HL-60 (cell line): ENCODE data around the gene MPRIP.

Source experiments
- TF ChIP-seq, protein P1 (sequence below): IDR thresholded peaks from one replicate; pipeline ENCODE4 v1.5.1; 2011; ENCODE audit warnings: low read length, control low read depth, inconsistent platforms; ENCODE audit not compliant: insufficient read depth
- TF ChIP-seq, protein P2 (sequence below): IDR thresholded peaks from 2 replicates; pipeline ENCODE4 v1.6.1; 2012; ENCODE audit warnings: low read depth; ENCODE audit not compliant: insufficient replicate concordance

DNA sequence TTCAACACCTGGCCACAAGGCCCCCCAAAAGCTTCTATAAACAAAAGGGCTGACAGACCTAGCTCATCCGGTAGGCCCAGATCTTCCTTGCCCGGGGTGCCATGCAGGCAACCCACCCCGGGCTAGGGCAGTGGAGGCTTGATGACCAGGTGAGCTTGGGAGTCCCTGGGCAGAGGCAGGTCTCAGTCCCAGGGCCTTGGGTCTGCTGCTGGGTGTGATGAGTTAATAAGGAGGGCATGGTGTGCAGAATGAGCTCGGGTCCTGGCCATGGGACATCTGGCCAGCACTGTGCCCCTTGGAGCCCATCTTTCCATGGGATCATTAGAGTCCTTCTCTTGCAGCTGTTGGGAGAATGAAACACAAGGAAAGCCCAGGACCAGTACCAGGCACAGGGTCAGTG is 20.2 kb upstream of the MPRIP start:
- TF ChIP-seq, protein P1, sequence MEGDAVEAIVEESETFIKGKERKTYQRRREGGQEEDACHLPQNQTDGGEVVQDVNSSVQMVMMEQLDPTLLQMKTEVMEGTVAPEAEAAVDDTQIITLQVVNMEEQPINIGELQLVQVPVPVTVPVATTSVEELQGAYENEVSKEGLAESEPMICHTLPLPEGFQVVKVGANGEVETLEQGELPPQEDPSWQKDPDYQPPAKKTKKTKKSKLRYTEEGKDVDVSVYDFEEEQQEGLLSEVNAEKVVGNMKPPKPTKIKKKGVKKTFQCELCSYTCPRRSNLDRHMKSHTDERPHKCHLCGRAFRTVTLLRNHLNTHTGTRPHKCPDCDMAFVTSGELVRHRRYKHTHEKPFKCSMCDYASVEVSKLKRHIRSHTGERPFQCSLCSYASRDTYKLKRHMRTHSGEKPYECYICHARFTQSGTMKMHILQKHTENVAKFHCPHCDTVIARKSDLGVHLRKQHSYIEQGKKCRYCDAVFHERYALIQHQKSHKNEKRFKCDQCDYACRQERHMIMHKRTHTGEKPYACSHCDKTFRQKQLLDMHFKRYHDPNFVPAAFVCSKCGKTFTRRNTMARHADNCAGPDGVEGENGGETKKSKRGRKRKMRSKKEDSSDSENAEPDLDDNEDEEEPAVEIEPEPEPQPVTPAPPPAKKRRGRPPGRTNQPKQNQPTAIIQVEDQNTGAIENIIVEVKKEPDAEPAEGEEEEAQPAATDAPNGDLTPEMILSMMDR, result no peak
- TF ChIP-seq, protein P2, sequence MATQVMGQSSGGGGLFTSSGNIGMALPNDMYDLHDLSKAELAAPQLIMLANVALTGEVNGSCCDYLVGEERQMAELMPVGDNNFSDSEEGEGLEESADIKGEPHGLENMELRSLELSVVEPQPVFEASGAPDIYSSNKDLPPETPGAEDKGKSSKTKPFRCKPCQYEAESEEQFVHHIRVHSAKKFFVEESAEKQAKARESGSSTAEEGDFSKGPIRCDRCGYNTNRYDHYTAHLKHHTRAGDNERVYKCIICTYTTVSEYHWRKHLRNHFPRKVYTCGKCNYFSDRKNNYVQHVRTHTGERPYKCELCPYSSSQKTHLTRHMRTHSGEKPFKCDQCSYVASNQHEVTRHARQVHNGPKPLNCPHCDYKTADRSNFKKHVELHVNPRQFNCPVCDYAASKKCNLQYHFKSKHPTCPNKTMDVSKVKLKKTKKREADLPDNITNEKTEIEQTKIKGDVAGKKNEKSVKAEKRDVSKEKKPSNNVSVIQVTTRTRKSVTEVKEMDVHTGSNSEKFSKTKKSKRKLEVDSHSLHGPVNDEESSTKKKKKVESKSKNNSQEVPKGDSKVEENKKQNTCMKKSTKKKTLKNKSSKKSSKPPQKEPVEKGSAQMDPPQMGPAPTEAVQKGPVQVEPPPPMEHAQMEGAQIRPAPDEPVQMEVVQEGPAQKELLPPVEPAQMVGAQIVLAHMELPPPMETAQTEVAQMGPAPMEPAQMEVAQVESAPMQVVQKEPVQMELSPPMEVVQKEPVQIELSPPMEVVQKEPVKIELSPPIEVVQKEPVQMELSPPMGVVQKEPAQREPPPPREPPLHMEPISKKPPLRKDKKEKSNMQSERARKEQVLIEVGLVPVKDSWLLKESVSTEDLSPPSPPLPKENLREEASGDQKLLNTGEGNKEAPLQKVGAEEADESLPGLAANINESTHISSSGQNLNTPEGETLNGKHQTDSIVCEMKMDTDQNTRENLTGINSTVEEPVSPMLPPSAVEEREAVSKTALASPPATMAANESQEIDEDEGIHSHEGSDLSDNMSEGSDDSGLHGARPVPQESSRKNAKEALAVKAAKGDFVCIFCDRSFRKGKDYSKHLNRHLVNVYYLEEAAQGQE, result no peak
